HCT116 (cell line): ENCODE results near the gene PICALM. TPM values are rescaled to one million over a fixed set of nuclear protein-coding genes. Genes with fewer than 3 reads are reported as not detected.

ENCODE experiments used
- ATAC-seq: fragments of 200-7000 bp; cut with Tn5 transposase; 2 replicates; pipeline ENCODE4 v1.9.1; 2020; ENCODE audit warnings: mild to moderate bottlenecking, moderate library complexity
- Bru-seq: library from RNA; stranded (reverse); fragments of 400-500 nt; gene quantifications from one replicate; lab custom pipeline; 2021; lab: Mats Ljungman, UMichigan
- BruChase-seq, 2 experiments: library from RNA; stranded (reverse); fragments of 400-500 nt; gene quantifications; one replicate each; lab custom pipeline; 2021; lab: Mats Ljungman, UMichigan
- BruUV-seq: library from RNA; stranded (reverse); fragments of 400-500 nt; replicated peaks from 2 replicates; lab custom pipeline; 2021; lab: Mats Ljungman, UMichigan
- CTCF ChIA-PET: fragments of 300-600 bp; sonication (Branson Sonifier 250); formaldehyde crosslinking; loops from one replicate; lab custom pipeline; 2021; ENCODE audit warnings: antibody characterized with exemption; lab: Charles Lee
- POLR2A ChIA-PET: fragments of 300-600, 350-600 bp; sonication (Branson Sonifier 250); formaldehyde crosslinking; loops from one replicate; lab custom pipeline; 2021; ENCODE audit warnings: antibody characterized with exemption; lab: Charles Lee
- RAD21 ChIA-PET, 2 experiments: fragments of 300-600 bp; sonication (Branson Sonifier 250); formaldehyde crosslinking; loops; one replicate each; lab custom pipeline; 2023; ENCODE audit warnings: low total read pairs in 2 of 2; ENCODE audit not compliant: uncharacterized antibody in 2 of 2, unreplicated experiment in 2 of 2, low non-redundant PET in 1 of 2; lab: Charles Lee
- DNase-seq: peaks from one replicate; pipeline ENCODE4 v3.0.0-alpha.2; 2010; ENCODE audit warnings: low read depth, low spot score
- H2AFZ ChIP-seq: fragments of 200-600 bp; shearing (Covaris generic), sonication (generic); 2 replicates; pipeline ENCODE4 v1.6.1; 2017; ENCODE audit warnings: low read depth, mixed run types, mixed read lengths, antibody characterized with exemption, low read length; ENCODE audit not compliant: poor library complexity, severe bottlenecking
- H3K27ac ChIP-seq: 2 replicates; pipeline ENCODE4 v1.5.1; 2012; ENCODE audit warnings: low read depth, low read length
- H3K27me3 ChIP-seq: fragments of 200-600 bp; sonication (generic); 2 replicates; pipeline ENCODE4 v1.6.1; 2016; ENCODE audit warnings: mixed run types, low read length, mixed read lengths; ENCODE audit not compliant: insufficient read depth
- H3K36me3 ChIP-seq, 2 experiments: fragments of 200-500 bp in 1 of 2; fragments of 200-600 bp in 1 of 2; sonication (Bioruptor generic) in 1 of 2; sonication (generic) in 1 of 2; 2 replicates each; pipeline versions ENCODE4 v1.5.1 to v1.6.1; 2014 to 2016; ENCODE audit warnings: low read length in 2 of 2, inconsistent platforms in 1 of 2, mixed read lengths in 1 of 2, mixed run types in 1 of 2; ENCODE audit not compliant: insufficient read depth in 2 of 2, control insufficient read depth in 1 of 2
- H3K4me1 ChIP-seq, 2 experiments: fragments of 200-600 bp in 1 of 2; sonication (generic) in 1 of 2; 2 replicates each; pipeline versions ENCODE4 v1.5.1 to v1.6.1; 2012 to 2017; ENCODE audit warnings: low read length in 2 of 2, inconsistent platforms in 1 of 2, mild to moderate bottlenecking in 1 of 2, mixed read lengths in 1 of 2, mixed run types in 1 of 2, moderate library complexity in 1 of 2; ENCODE audit not compliant: insufficient read depth in 2 of 2, control insufficient read depth in 1 of 2
- H3K4me2 ChIP-seq: fragments of 200-600 bp; sonication (generic); 2 replicates; pipeline ENCODE4 v1.6.1; 2017; ENCODE audit warnings: mixed run types, low read length, mixed read lengths
- H3K4me3 ChIP-seq, 2 experiments: fragments of 200-600 bp in 1 of 2; sonication (generic) in 1 of 2; replicated peaks in 1 of 2; 2 replicates each; pipeline ENCODE4 v1.5.1; 2011 to 2016; ENCODE audit warnings: low read length in 2 of 2, control low read depth in 1 of 2, low read depth in 1 of 2, mild to moderate bottlenecking in 1 of 2, mixed read lengths in 1 of 2, mixed run types in 1 of 2
- H3K79me2 ChIP-seq: fragments of 200-600 bp; sonication (generic); 2 replicates; pipeline ENCODE4 v1.6.1; 2017; ENCODE audit warnings: mild to moderate bottlenecking, mixed run types, low read length, moderate library complexity, mixed read lengths; ENCODE audit not compliant: insufficient read depth
- H3K9ac ChIP-seq: fragments of 200-600 bp; sonication (generic); 2 replicates; pipeline ENCODE4 v1.6.1; 2016; ENCODE audit warnings: low read length, mixed read lengths
- H3K9me2 ChIP-seq: fragments of 200-600 bp; sonication (generic), shearing (Covaris generic); 2 replicates; pipeline ENCODE4 v1.6.1; 2017; ENCODE audit warnings: mixed run types, mild to moderate bottlenecking, moderate library complexity; ENCODE audit not compliant: insufficient read depth
- H3K9me3 ChIP-seq, 2 experiments: fragments of 200-500 bp in 1 of 2; fragments of 200-600 bp in 1 of 2; sonication (Bioruptor generic) in 1 of 2; sonication (generic) in 1 of 2; 2 replicates each; pipeline ENCODE4 v1.6.1; 2014 to 2017; ENCODE audit warnings: low read length in 2 of 2, mixed read lengths in 2 of 2, inconsistent platforms in 1 of 2, low read depth in 1 of 2, mild to moderate bottlenecking in 1 of 2, mixed run types in 1 of 2, moderate library complexity in 1 of 2; ENCODE audit not compliant: control insufficient read depth in 1 of 2, insufficient read depth in 1 of 2
- H4K20me1 ChIP-seq: fragments of 200-600 bp; sonication (generic), shearing (Covaris generic); 2 replicates; pipeline ENCODE4 v1.6.1; 2017; ENCODE audit warnings: mixed run types, mild to moderate bottlenecking, moderate library complexity; ENCODE audit not compliant: insufficient read depth
- CBX3 ChIP-seq: IDR thresholded peaks from 2 replicates; pipeline ENCODE4 v1.6.1; 2012; ENCODE audit warnings: low read depth
- CEBPB ChIP-seq: IDR thresholded peaks from 2 replicates; pipeline ENCODE4 v1.6.1; 2012; ENCODE audit warnings: low read depth
- EGR1 ChIP-seq: IDR thresholded peaks from 2 replicates; pipeline ENCODE4 v1.6.1; 2012; ENCODE audit warnings: low read depth
- ELF1 ChIP-seq: IDR thresholded peaks from 2 replicates; pipeline ENCODE4 v1.6.1; 2012; ENCODE audit warnings: low read depth, borderline replicate concordance
- EZH2phosphoT487 ChIP-seq: fragments of 200-600 bp; IDR thresholded peaks from 2 replicates; pipeline ENCODE4 v1.6.1; 2018; ENCODE audit warnings: antibody characterized with exemption, borderline replicate concordance
- FOSL1 ChIP-seq: IDR thresholded peaks from 2 replicates; pipeline ENCODE4 v1.6.1; 2012; ENCODE audit warnings: low read depth
- POLR2A ChIP-seq: IDR thresholded peaks from 2 replicates; pipeline ENCODE4 v1.7.0; 2011; ENCODE audit warnings: borderline replicate concordance; ENCODE audit not compliant: insufficient read depth, insufficient read length; ENCODE audit errors: extremely low read depth
- POLR2AphosphoS5 ChIP-seq: IDR thresholded peaks from 2 replicates; pipeline ENCODE4 v1.6.1; 2011; ENCODE audit warnings: mild to moderate bottlenecking, low read depth, low read length, moderate library complexity
- RAD21 ChIP-seq: IDR thresholded peaks from 2 replicates; pipeline ENCODE4 v1.6.1; 2012; ENCODE audit warnings: low read depth, mild to moderate bottlenecking
- SP1 ChIP-seq: IDR thresholded peaks from 2 replicates; pipeline ENCODE4 v1.6.1; 2012; ENCODE audit warnings: low read depth
- SRF ChIP-seq: IDR thresholded peaks from 2 replicates; pipeline ENCODE4 v1.6.1; 2012; ENCODE audit warnings: low read depth
- TCF7L2 ChIP-seq: IDR thresholded peaks from 2 replicates; pipeline ENCODE4 v1.7.0; 2011; ENCODE audit warnings: borderline replicate concordance, inconsistent platforms; ENCODE audit not compliant: insufficient read depth, insufficient read length; ENCODE audit errors: extremely low read depth
- YY1 ChIP-seq: IDR thresholded peaks from 2 replicates; pipeline ENCODE4 v1.6.1; 2011; ENCODE audit warnings: low read length, low read depth, moderate library complexity, mild to moderate bottlenecking; ENCODE audit not compliant: insufficient replicate concordance; ENCODE audit errors: extremely low read depth
- ZFX ChIP-seq: fragments of 450-650 bp; IDR thresholded peaks from 2 replicates; pipeline ENCODE4 v1.6.1; 2017
- ZNF274 ChIP-seq: fragments of 200-500 bp; sonication (Bioruptor generic); IDR thresholded peaks from 2 replicates; pipeline ENCODE4 v1.6.1; 2014; ENCODE audit warnings: mild to moderate bottlenecking, low read depth, low read length, inconsistent platforms
- intact Hi-C: fragments of 100-400 bp; cut with micrococcal nuclease; formaldehyde crosslinking; loops from 2 replicates; pipeline ENCODE4 v1.10.0; 2022
- long read RNA-seq: library from polyadenylated mRNA; unstranded; transcript quantifications from one replicate; pipeline ENCODE4 v2.0.0, GENCODE V29; 2021; ENCODE audit not compliant: unreplicated experiment
- polyA plus RNA-seq: library from polyadenylated mRNA; unstranded; fragments of >200 nt; gene quantifications from 2 replicates; pipeline ENCODE4 v1.2.1, GENCODE V29; 2012; ENCODE audit warnings: missing spikeins
- total RNA-seq: library from RNA; stranded (reverse); gene quantifications from one replicate; pipeline ENCODE4 v1.2.1, GENCODE V29; 2021; ENCODE audit not compliant: unreplicated experiment
- TF ChIP-seq, protein P1 (sequence below): IDR thresholded peaks from 2 replicates; pipeline ENCODE4 v1.6.1; 2012
- TF ChIP-seq, protein P2 (sequence below), 3 experiments: fragments of 200-600 bp in 1 of 3; sonication (generic) in 1 of 3; IDR thresholded peaks in 2 of 3; conservative IDR thresholded peaks in 1 of 3; 2 replicates each; pipeline ENCODE4 v1.5.1; 2012 to 2017; ENCODE audit warnings: low read depth in 2 of 3, low read length in 2 of 3, antibody characterized with exemption in 1 of 3, borderline replicate concordance in 1 of 3, control low read depth in 1 of 3, mild to moderate bottlenecking in 1 of 3, mixed read lengths in 1 of 3, mixed run types in 1 of 3, moderate library complexity in 1 of 3; ENCODE audit not compliant: insufficient read depth in 1 of 3
- TF ChIP-seq, protein P3 (sequence below): IDR thresholded peaks from 2 replicates; pipeline ENCODE4 v1.6.1; 2012; ENCODE audit warnings: low read depth

Gene PICALM, protein sequence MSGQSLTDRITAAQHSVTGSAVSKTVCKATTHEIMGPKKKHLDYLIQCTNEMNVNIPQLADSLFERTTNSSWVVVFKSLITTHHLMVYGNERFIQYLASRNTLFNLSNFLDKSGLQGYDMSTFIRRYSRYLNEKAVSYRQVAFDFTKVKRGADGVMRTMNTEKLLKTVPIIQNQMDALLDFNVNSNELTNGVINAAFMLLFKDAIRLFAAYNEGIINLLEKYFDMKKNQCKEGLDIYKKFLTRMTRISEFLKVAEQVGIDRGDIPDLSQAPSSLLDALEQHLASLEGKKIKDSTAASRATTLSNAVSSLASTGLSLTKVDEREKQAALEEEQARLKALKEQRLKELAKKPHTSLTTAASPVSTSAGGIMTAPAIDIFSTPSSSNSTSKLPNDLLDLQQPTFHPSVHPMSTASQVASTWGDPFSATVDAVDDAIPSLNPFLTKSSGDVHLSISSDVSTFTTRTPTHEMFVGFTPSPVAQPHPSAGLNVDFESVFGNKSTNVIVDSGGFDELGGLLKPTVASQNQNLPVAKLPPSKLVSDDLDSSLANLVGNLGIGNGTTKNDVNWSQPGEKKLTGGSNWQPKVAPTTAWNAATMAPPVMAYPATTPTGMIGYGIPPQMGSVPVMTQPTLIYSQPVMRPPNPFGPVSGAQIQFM
- total RNA-seq (90.6 TPM), Bru-seq, nascent RNA (percentile 94 among the genes with signal in this experiment), BruChase-seq, experiment 1, labeled RNA remaining after a 6-hour chase (percentile 90 among the genes with signal in this experiment), BruChase-seq, experiment 2, labeled RNA remaining after a 2-hour chase (percentile 92 among the genes with signal in this experiment)
- 54.4 and 67.3 TPM in 2 replicates for polyA plus RNA-seq
- long read RNA-seq, transcript PICALM-219 (20 exons, 3,474 nt): major isoform, 19 of 83 reads
- long read RNA-seq, transcript PICALM-202 (20 exons, 2,340 nt): minor isoform, 6 of 83 reads
- long read RNA-seq, partial matches to known transcripts: 7 of 83 reads
- long read RNA-seq, other reads (novel, unspliced or antisense): 48 of 83 reads

DNA sequence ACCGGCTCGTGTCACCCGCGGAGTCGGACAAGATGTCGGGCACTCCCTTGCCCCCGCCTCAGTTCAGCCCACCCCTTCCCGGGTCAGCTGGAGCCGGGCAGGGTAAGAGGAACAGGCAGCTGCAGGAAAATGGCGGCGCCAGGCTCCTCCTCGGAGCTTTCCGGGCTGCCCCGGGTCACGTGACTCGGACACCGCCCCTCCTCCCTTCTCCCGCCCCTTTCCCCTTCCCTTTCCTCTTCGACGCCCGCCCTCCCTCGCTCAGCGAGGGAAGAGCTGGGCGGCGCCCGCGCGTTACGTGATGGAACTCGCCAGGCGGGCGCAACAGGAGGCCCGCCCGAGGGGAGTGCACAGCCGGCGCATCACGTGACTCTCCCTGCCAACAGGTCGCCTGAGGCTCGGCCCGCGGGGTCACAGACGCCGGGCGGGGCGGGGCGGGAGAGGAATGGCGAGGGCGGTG is at the start of gene PICALM:
PICALM (minus strand) TSS at position 134 of the 457 bp plus-strand sequence. CDS start 304 bp downstream, outside the sequence.
- Histone ChIP-seq H3K9ac (peak within 1 kb of the TSS; percentile 80), H4K20me1 (peaks cover 5% of the 10 kb centered on the region; the same call in 1 of the 2 replicates), H3K9me3 (no peaks in the 10 kb centered on the region), H3K4me3 (peak within 1 kb of the TSS; percentile 75 to 86), H3K4me2 (peak within 1 kb of the TSS; percentile 87), H3K9me2 (no peaks in the 10 kb centered on the region), H3K4me1 (peaks cover 24 to 35% of the 10 kb centered on the region in 2 experiments), H3K27ac (peak within 1 kb of the TSS; percentile 71), H2AFZ (no peak within 1 kb of the TSS), H3K36me3 (no peaks in the 10 kb centered on the region), H3K27me3 (no peaks in the 10 kb centered on the region), H3K79me2 (peaks cover 47% of the 10 kb centered on the region)
- ChIA-PET CTCF (interaction anchor here (0.9 to 1.4 kb wide), 3 partner anchors 14 to 125 kb away, joined by 4 to 13 read pairs (median 6); no protein-coding TSS in a partner anchor), POLR2A (interaction anchor here (0.8 to 1.5 kb wide), 8 partner anchors 10 to 573 kb away, joined by 3 to 7 read pairs (median 3); no protein-coding TSS in a partner anchor), RAD21 (interaction anchor here in 1 of 2 experiments (0.6 kb wide), 1 partner anchor 134 kb away, joined by 3 read pairs; no protein-coding TSS in a partner anchor)
- ATAC-seq (peak; percentile 92), DNase-seq (peak; percentile 96)
- intact Hi-C loops: no loop called here
- no TSS peak for BruUV-seq
- no peak for TF ChIP-seq POLR2A
- peak; percentile 31 for TF ChIP-seq TCF7L2
- peak; percentile 93 for TF ChIP-seq YY1
- TF ChIP-seq, protein P1, sequence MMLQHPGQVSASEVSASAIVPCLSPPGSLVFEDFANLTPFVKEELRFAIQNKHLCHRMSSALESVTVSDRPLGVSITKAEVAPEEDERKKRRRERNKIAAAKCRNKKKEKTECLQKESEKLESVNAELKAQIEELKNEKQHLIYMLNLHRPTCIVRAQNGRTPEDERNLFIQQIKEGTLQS: no peak
- TF ChIP-seq ELF1: no peak; the same call in 1 of the 2 replicates
- no peak for TF ChIP-seq EZH2phosphoT487
- peak; percentile 91 for TF ChIP-seq SP1
- TF ChIP-seq CBX3: peak; percentile 83
- TF ChIP-seq FOSL1: 0 out of 2 replicates have a peak, but pooled peaks have one; percentile 6
- TF ChIP-seq, protein P2, sequence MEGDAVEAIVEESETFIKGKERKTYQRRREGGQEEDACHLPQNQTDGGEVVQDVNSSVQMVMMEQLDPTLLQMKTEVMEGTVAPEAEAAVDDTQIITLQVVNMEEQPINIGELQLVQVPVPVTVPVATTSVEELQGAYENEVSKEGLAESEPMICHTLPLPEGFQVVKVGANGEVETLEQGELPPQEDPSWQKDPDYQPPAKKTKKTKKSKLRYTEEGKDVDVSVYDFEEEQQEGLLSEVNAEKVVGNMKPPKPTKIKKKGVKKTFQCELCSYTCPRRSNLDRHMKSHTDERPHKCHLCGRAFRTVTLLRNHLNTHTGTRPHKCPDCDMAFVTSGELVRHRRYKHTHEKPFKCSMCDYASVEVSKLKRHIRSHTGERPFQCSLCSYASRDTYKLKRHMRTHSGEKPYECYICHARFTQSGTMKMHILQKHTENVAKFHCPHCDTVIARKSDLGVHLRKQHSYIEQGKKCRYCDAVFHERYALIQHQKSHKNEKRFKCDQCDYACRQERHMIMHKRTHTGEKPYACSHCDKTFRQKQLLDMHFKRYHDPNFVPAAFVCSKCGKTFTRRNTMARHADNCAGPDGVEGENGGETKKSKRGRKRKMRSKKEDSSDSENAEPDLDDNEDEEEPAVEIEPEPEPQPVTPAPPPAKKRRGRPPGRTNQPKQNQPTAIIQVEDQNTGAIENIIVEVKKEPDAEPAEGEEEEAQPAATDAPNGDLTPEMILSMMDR (IDR thresholded peaks at IDR 0.05 in 2 of 3, conservative IDR thresholded peaks at IDR 0.05 in 1 of 3; ENCODE audit: borderline replicate concordance in 1 of 3, insufficient read depth in 1 of 3, low read depth in 2 of 3, low read length in 2 of 3): no peak
- TF ChIP-seq, protein P3, sequence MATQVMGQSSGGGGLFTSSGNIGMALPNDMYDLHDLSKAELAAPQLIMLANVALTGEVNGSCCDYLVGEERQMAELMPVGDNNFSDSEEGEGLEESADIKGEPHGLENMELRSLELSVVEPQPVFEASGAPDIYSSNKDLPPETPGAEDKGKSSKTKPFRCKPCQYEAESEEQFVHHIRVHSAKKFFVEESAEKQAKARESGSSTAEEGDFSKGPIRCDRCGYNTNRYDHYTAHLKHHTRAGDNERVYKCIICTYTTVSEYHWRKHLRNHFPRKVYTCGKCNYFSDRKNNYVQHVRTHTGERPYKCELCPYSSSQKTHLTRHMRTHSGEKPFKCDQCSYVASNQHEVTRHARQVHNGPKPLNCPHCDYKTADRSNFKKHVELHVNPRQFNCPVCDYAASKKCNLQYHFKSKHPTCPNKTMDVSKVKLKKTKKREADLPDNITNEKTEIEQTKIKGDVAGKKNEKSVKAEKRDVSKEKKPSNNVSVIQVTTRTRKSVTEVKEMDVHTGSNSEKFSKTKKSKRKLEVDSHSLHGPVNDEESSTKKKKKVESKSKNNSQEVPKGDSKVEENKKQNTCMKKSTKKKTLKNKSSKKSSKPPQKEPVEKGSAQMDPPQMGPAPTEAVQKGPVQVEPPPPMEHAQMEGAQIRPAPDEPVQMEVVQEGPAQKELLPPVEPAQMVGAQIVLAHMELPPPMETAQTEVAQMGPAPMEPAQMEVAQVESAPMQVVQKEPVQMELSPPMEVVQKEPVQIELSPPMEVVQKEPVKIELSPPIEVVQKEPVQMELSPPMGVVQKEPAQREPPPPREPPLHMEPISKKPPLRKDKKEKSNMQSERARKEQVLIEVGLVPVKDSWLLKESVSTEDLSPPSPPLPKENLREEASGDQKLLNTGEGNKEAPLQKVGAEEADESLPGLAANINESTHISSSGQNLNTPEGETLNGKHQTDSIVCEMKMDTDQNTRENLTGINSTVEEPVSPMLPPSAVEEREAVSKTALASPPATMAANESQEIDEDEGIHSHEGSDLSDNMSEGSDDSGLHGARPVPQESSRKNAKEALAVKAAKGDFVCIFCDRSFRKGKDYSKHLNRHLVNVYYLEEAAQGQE: no peak
- peak; percentile 82 for TF ChIP-seq POLR2AphosphoS5
- peak; percentile 71 for TF ChIP-seq EGR1
- TF ChIP-seq SRF: no peak; the same call in 1 of the 2 replicates
- TF ChIP-seq CEBPB: no peak
- TF ChIP-seq ZNF274: no peak
- no peak; the same call in 1 of the 2 replicates for TF ChIP-seq RAD21
- no peak for TF ChIP-seq ZFX
